Psoas muscle (tissue), 8 donors: ENCODE data around the gene HS6ST3. TPM values are rescaled to one million over a fixed set of nuclear protein-coding genes. Genes with fewer than 3 reads are reported as not detected.

ENCODE experiments used
- ATAC-seq, 4 donors: fragments of 200-7000 bp; cut with Tn5 transposase; one replicate each; pipeline ENCODE4 v1.9.1; 2020; ENCODE audit warnings: moderate library complexity in 3 of 4, mild to moderate bottlenecking in 2 of 4
- DNase-seq, 2 donors: peaks; one replicate each; pipeline ENCODE4 v3.0.0-alpha.2; 2020
- H3K27ac ChIP-seq: fragments of 200-600 bp; one replicate; pipeline ENCODE4 v1.8.0; 2022
- H3K27me3 ChIP-seq, 3 donors: fragments of 200-600 bp in 1 of 3; one replicate each; pipeline versions ENCODE4 v1.6.1 to v1.8.0; 2013 to 2022; ENCODE audit warnings: low read length in 2 of 3, mild to moderate bottlenecking in 2 of 3, moderate library complexity in 1 of 3; ENCODE audit not compliant: insufficient read depth in 3 of 3
- H3K36me3 ChIP-seq, 2 donors: fragments of 200-600 bp in 1 of 2; one replicate each; pipeline versions ENCODE4 v1.6.1 to v1.8.0; 2013 to 2022; ENCODE audit warnings: low read depth in 1 of 2, mild to moderate bottlenecking in 1 of 2, moderate library complexity in 1 of 2; ENCODE audit not compliant: insufficient read depth in 1 of 2
- H3K4me1 ChIP-seq: fragments of 200-600 bp; one replicate; pipeline ENCODE4 v1.8.0; 2022
- H3K4me3 ChIP-seq: fragments of 200-600 bp; one replicate; pipeline ENCODE4 v1.8.0; 2022; ENCODE audit warnings: mild to moderate bottlenecking
- H3K9me3 ChIP-seq: fragments of 200-600 bp; one replicate; pipeline ENCODE4 v1.8.0; 2022
- WGBS, 3 donors: extraction: QIAGEN DNeasy Blood & Tissue Kit; methylation state at CpG; one replicate each; pipeline versions ENCODE4 v1.1.6 to v1.1.7; 2013; 5-methylcytosine and 5-hydroxymethylcytosine counted together
- intact Hi-C, 2 donors: fragments of 100-400 bp; cut with DNase I; formaldehyde crosslinking; loops; one replicate each; pipeline versions ENCODE4 v1.11.0 to v1.14.2; 2022
- polyA plus RNA-seq, 3 donors: library from polyadenylated mRNA; stranded (reverse); fragments of 200-250 nt; gene quantifications; one replicate each; pipeline ENCODE4 v1.2.3, GENCODE V29; 2013
- total RNA-seq, 4 donors: library from RNA; stranded (reverse); fragmentation: NEBNext Ultra II Directional in 2 of 4; extraction: Animal tissue kit (Norgen Biotek cat#: 25700) in 2 of 4; gene quantifications; one replicate each; pipeline versions ENCODE4 v1.2.1 to v1.2.4, GENCODE V29; 2021 to 2023
- TF ChIP-seq, protein P1 (sequence below): fragments of 200-600 bp; IDR thresholded peaks from one replicate; pipeline ENCODE4 v1.8.0; 2022; ENCODE audit warnings: antibody characterized with exemption
- donor health status: healthy with polysubstance abuse.
- donor health status: DM: no; HTN: no; CAD: no; lungs with moderate emphysema.
- donor health status: Bipolar disorder and iron deficiency.
- donor health status: healthy.
- donor health status: DM: yes; HTN: yes; CAD: no.
- donor health status: DM: no; HTN: no; CAD: no.
- donor health status: DM: no; HTN: no; CAD: no.
- donor health status: DM: yes; HTN: yes; CAD: no.

HS6ST3 gene
- total and polyA plus RNA-seq, 7 donors = 0.01 to 0.58 (median 0.10) TPM

- no peaks in the 10 kb centered on the region for H3K9me3 ChIP-seq
- H3K27ac ChIP-seq = no peak overlapping the region
- H3K4me1 ChIP-seq = no peaks in the 10 kb centered on the region
- no peaks in the 10 kb centered on the region for H3K27me3 ChIP-seq
- H3K36me3 ChIP-seq = no peaks in the 10 kb centered on the region
- intact Hi-C loops = no loop called here
- 31 to 45% (median 41%) methylated on average over 10 of the region's 10 CpGs for WGBS, 3 donors
- DNase-seq (no peak), ATAC-seq (no peak)
- no peak overlapping the region for H3K4me3 ChIP-seq
- TF ChIP-seq, protein P1, sequence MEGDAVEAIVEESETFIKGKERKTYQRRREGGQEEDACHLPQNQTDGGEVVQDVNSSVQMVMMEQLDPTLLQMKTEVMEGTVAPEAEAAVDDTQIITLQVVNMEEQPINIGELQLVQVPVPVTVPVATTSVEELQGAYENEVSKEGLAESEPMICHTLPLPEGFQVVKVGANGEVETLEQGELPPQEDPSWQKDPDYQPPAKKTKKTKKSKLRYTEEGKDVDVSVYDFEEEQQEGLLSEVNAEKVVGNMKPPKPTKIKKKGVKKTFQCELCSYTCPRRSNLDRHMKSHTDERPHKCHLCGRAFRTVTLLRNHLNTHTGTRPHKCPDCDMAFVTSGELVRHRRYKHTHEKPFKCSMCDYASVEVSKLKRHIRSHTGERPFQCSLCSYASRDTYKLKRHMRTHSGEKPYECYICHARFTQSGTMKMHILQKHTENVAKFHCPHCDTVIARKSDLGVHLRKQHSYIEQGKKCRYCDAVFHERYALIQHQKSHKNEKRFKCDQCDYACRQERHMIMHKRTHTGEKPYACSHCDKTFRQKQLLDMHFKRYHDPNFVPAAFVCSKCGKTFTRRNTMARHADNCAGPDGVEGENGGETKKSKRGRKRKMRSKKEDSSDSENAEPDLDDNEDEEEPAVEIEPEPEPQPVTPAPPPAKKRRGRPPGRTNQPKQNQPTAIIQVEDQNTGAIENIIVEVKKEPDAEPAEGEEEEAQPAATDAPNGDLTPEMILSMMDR = no peak
These were observed 383.7 kb downstream of the HS6ST3 start for GRCh38 chr13:96473526-96474180.

- intact Hi-C loops = no loop called here
These were observed 384.3 kb downstream of the HS6ST3 start for GRCh38 chr13:96474181-96474557.

DNA sequence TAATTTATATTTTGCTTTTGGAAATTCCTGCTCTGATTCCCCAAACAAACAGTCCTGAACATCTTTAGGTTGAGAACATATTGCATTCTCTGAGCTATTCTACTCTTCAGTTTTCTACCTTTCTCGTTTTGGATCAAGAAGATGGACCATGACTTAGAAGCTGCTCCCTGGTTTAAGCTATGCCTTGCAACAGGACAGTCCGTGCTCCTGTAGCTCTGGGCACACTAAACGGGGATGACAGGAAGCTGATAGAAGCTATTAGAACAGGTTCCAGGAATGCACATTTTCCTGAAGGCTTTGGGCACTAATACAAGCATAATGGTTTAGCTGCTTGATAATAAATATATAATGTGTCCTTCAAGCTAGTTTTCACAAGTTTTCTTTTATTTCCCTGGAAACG lies 385.2 kb downstream of the HS6ST3 start:
- 53 to 59% (median 55%) methylated on average over 4 of the region's 4 CpGs for WGBS, 3 donors
- no peak for ATAC-seq
- no peak overlapping the region for H3K27ac ChIP-seq
- no peak for DNase-seq
- TF ChIP-seq, protein P1 = no peak
- no peaks in the 10 kb centered on the region for H3K9me3 ChIP-seq
- H3K4me3 ChIP-seq = no peak overlapping the region
- H3K4me1 ChIP-seq = no peaks in the 10 kb centered on the region
- no peaks in the 10 kb centered on the region for H3K36me3 ChIP-seq
- no peaks in the 10 kb centered on the region for H3K27me3 ChIP-seq
- intact Hi-C loops = no loop called here

More at GRCh38 chr13:96474181-96474557, 384.3 kb downstream of the HS6ST3 start:
- DNase-seq = no peak
- Histone ChIP-seq H3K4me3 (no peak overlapping the region), H3K36me3 (no peaks in the 10 kb centered on the region), H3K27ac (no peak overlapping the region), H3K27me3 (no peaks in the 10 kb centered on the region), H3K4me1 (no peaks in the 10 kb centered on the region), H3K9me3 (no peaks in the 10 kb centered on the region)
- 62 to 63% (median 62%) methylated on average over 7 of the region's 7 CpGs for WGBS, 3 donors
- no peak for ATAC-seq
- TF ChIP-seq, protein P1 = no peak

GRCh38 chr13:96481482-96481881 lies 391.6 kb downstream of the HS6ST3 start:
- Histone ChIP-seq H3K9me3 (no peaks in the 10 kb centered on the region), H3K27ac (no peak overlapping the region), H3K36me3 (no peaks in the 10 kb centered on the region), H3K4me3 (no peak overlapping the region), H3K27me3 (no peaks in the 10 kb centered on the region), H3K4me1 (no peaks in the 10 kb centered on the region)
- DNase-seq = no peak
- no peak for ATAC-seq
- TF ChIP-seq, protein P1 = no peak
- 63 to 66% (median 66%) methylated on average over 6 of the region's 6 CpGs for WGBS, 3 donors
- intact Hi-C loops = no loop called here

DNA sequence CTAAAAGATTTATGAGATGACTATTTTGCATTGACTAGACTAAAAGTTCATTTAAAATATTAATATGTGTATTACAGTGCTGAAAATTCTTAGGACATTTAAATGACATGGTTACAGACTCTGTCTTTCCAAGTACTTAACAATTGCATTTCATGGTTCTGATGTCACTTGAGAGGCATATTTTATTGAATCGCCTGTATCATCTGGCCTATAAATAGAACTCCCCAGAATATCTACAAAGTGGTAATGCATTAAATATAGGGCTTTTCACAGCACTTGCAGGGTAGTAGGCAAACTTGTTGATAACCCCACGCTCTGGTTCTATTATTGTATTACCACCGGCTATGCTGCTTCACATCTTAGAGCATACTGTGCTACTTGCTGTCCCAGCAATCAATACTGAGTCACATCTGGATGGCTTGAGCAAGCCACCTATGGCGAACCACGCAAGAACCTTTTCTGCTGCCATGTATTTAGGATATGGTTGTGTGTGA lies 400.6 kb downstream of the HS6ST3 start:
- Histone ChIP-seq H3K27me3 (no peaks in the 10 kb centered on the region), H3K4me3 (no peak overlapping the region), H3K27ac (no peak overlapping the region), H3K9me3 (no peaks in the 10 kb centered on the region), H3K36me3 (no peaks in the 10 kb centered on the region), H3K4me1 (no peaks in the 10 kb centered on the region)
- intact Hi-C loops = no loop called here
- TF ChIP-seq, protein P1 = no peak
- ATAC-seq (no peak), DNase-seq (no peak)
- WGBS, 3 donors = 74 to 86% (median 78%) methylated on average over 5 of the region's 5 CpGs
